GM12878 (cell line): Measurements from ENCODE around the gene PLIN3. TPM values are rescaled to one million over a fixed set of nuclear protein-coding genes. Genes with fewer than 3 reads are reported as not detected.
"Not testable (repeated sequence)": the region's sequence is repeated elsewhere in the genome, so short reads cannot be mapped to it uniquely, and the experiment has no call there.

ENCODE experiments used
- ATAC-seq: fragments of 200-7000 bp; cut with Tn5 transposase; 3 replicates; pipeline ENCODE4 v1.9.1; 2020; ENCODE audit warnings: mild to moderate bottlenecking, moderate library complexity
- BruUV-seq: library from RNA; stranded (reverse); fragments of 400-500 nt; replicated peaks from 2 replicates; lab custom pipeline; 2021; lab: Mats Ljungman, UMichigan
- CTCF ChIA-PET: fragments of 300-600 bp; sonication (Branson Sonifier 250); formaldehyde crosslinking; extraction: SDS; loops from one replicate; lab custom pipeline; 2021; ENCODE audit warnings: inconsistent platforms; lab: Yijun Ruan, JAX
- POLR2A ChIA-PET: fragments of 350-600 bp; formaldehyde crosslinking; extraction: SDS; loops from one replicate; lab custom pipeline; 2021; ENCODE audit warnings: inconsistent platforms; lab: Charles Lee
- RAD21 ChIA-PET: fragments of 300-600 bp; sonication (Branson Sonifier 250); formaldehyde crosslinking; loops from one replicate; lab custom pipeline; 2023; ENCODE audit warnings: antibody characterized with exemption; ENCODE audit not compliant: unreplicated experiment; lab: Charles Lee
- SMC1A ChIA-PET: fragments of 300-600 bp; sonication (Branson Sonifier 250); formaldehyde crosslinking; loops from one replicate; lab custom pipeline; 2023; ENCODE audit not compliant: unreplicated experiment, uncharacterized antibody; lab: Charles Lee
- DNase-seq: peaks from one replicate; pipeline ENCODE4 v3.0.0-alpha.2; 2011; ENCODE audit warnings: low read depth, low spot score
- FAIRE-seq: peaks from 3 replicates; lab custom pipeline; 2011; peaks lifted over from hg19 to GRCh38; lab: Jason Lieb, UNC
- H2AFZ ChIP-seq: 2 replicates; pipeline ENCODE4 v1.6.0; 2011; ENCODE audit warnings: low read depth, low read length, control low read depth; ENCODE audit not compliant: control insufficient read depth
- H3K27ac ChIP-seq: 2 replicates; pipeline ENCODE4 v1.5.1; 2011; ENCODE audit warnings: control low read depth; ENCODE audit not compliant: control insufficient read depth, insufficient read depth
- H3K27me3 ChIP-seq, 2 experiments: replicated peaks in 1 of 2; 2 replicates each; pipeline versions ENCODE4 v1.6.0 to v1.6.1; 2011; ENCODE audit warnings: low read length in 1 of 2; ENCODE audit not compliant: control insufficient read depth in 2 of 2, insufficient read depth in 2 of 2
- H3K36me3 ChIP-seq, 2 experiments: 2 replicates each; pipeline ENCODE4 v1.5.1; 2011; ENCODE audit warnings: low read length in 1 of 2; ENCODE audit not compliant: control insufficient read depth in 2 of 2, insufficient read depth in 2 of 2
- H3K4me1 ChIP-seq: 2 replicates; pipeline ENCODE4 v1.6.1; 2011; ENCODE audit warnings: mild to moderate bottlenecking, low read length, moderate library complexity, mixed read lengths; ENCODE audit not compliant: control insufficient read depth, insufficient read depth
- H3K4me2 ChIP-seq: 2 replicates; pipeline ENCODE4 v1.6.0; 2011; ENCODE audit warnings: control low read depth; ENCODE audit not compliant: control insufficient read depth, insufficient read depth
- H3K4me3 ChIP-seq: fragments of 200-600 bp; sonication (generic); 2 replicates; pipeline ENCODE4 v1.5.1; 2016
- H3K79me2 ChIP-seq: 2 replicates; pipeline ENCODE4 v1.6.0; 2011; ENCODE audit warnings: low read length; ENCODE audit not compliant: control insufficient read depth, insufficient read depth
- H3K9ac ChIP-seq: 2 replicates; pipeline ENCODE4 v1.8.0; 2011; ENCODE audit warnings: low read length, control low read depth, mixed read lengths; ENCODE audit not compliant: control insufficient read depth, insufficient read depth
- H3K9me3 ChIP-seq: replicated peaks from 3 replicates; pipeline ENCODE4 v1.5.1; 2011; ENCODE audit warnings: mild to moderate bottlenecking, low read length; ENCODE audit not compliant: control insufficient read depth, insufficient read depth
- H4K20me1 ChIP-seq: 2 replicates; pipeline ENCODE4 v1.6.0; 2011; ENCODE audit not compliant: control insufficient read depth, insufficient read depth
- CUX1 ChIP-seq: IDR thresholded peaks from 2 replicates; pipeline ENCODE4 v1.6.1; 2012; ENCODE audit warnings: improper control_type of control experiment, low read depth, low read length; ENCODE audit not compliant: insufficient replicate concordance
- PBX3 ChIP-seq: IDR thresholded peaks from 2 replicates; pipeline ENCODE4 v1.6.1; 2011; ENCODE audit warnings: mild to moderate bottlenecking, low read depth, low read length, moderate library complexity; ENCODE audit not compliant: insufficient replicate concordance
- ZBTB40 ChIP-seq: fragments of 450-650 bp; IDR thresholded peaks from 2 replicates; pipeline ENCODE4 v1.6.1; 2016; ENCODE audit warnings: mild to moderate bottlenecking, moderate library complexity, borderline replicate concordance
- WGBS: methylation state at CpG from one replicate; pipeline ENCODE4 v1.1.6; 2016; ENCODE audit warnings: low lambda C conversion rate; ENCODE audit not compliant: insufficient replicate concordance, insufficient coverage; ENCODE audit errors: missing lambda C conversion rate; 5-methylcytosine and 5-hydroxymethylcytosine counted together
- in situ Hi-C: fragments of 300-500 bp; cut with MboI; formaldehyde crosslinking; loops from 9 replicates; pipeline ENCODE4 v1.14.3; 2018; ENCODE audit warnings: mixed read lengths
- intact Hi-C: fragments of 100-400 bp; cut with micrococcal nuclease; formaldehyde crosslinking; loops from one replicate; pipeline ENCODE4 v1.14.2; 2022; ENCODE audit not compliant: unreplicated experiment
- polyA plus RNA-seq, 11 experiments: library from polyadenylated mRNA; depleted of rRNA in 4 of 11; unstranded in 6 of 11; stranded (reverse) in 5 of 11; fragments of >200 nt; fragmentation: Nextera tagmentation in 4 of 11; fragmentation: Illumina TruSeq in 1 of 11; extraction: Ambion mirVana in 4 of 11; extraction: Trizol in 1 of 11; gene quantifications; 1 replicate in 1 of 11; 2 replicates in 10 of 11; pipeline versions ENCODE4 v1.2.1 to v1.2.3, GENCODE V29; 2011 to 2016; ENCODE audit warnings: inconsistent platforms in 2 of 11, missing spikeins in 2 of 11, low read depth in 1 of 11
- total RNA-seq, 4 experiments: library from RNA; depleted of rRNA in 3 of 4; stranded (reverse); fragments of >200 nt in 3 of 4; fragmentation: Illumina TruSeq in 1 of 4; extraction: Trizol in 1 of 4; gene quantifications; 2 replicates each; pipeline versions ENCODE4 v1.2.1 to v1.2.3, GENCODE V29; 2013 to 2021

PLIN3 gene
- total and polyA plus RNA-seq, 10 of the 15 experiments (the other 5 are each of a cell fraction or from before 2014, with no cell fraction given): 7.7 to 71.4 (median 66.8) TPM

- TF ChIP-seq CUX1 (no peak), PBX3 (no peak)
Measured at GRCh38 chr19:4823577-4823976, 43.9 kb downstream of the PLIN3 start (continued).

GRCh38 chr19:4822354-4822753 is 45.1 kb downstream of the PLIN3 start:
- DNase-seq, BruUV-seq, H2AFZ ChIP-seq, H3K9me3 ChIP-seq, intact Hi-C loops, in situ Hi-C loops, H4K20me1 ChIP-seq, H3K4me3 ChIP-seq, ATAC-seq, H3K27ac ChIP-seq, FAIRE-seq, H3K4me2 ChIP-seq, H3K9ac ChIP-seq, H3K4me1 ChIP-seq, H3K27me3 ChIP-seq: not testable (repeated sequence)
- 90% methylated on average over 7 of the region's 7 CpGs for WGBS
- H3K36me3 ChIP-seq: peaks cover 0 to 13% of the 10 kb centered on the region in 2 experiments
- SMC1A ChIA-PET: interaction anchor here (1.5 kb wide), 1 partner anchor 12 kb away, joined by 6 read pairs; no protein-coding TSS in a partner anchor
- peak; percentile 89 for TF ChIP-seq ZBTB40
- RAD21 ChIA-PET: interaction anchor here (1.0 to 2.3 kb wide), 3 partner anchors 9 to 29 kb away, joined by 3 to 9 read pairs (median 4); no protein-coding TSS in a partner anchor
- H3K79me2 ChIP-seq: peaks cover 30% of the 10 kb centered on the region
- POLR2A ChIA-PET: interaction anchor here (0.9 to 1.9 kb wide), 3 partner anchors 10 to 44 kb away, joined by 3 to 5 read pairs (median 4); partner anchors contain the start of gene FEM1A
- CTCF ChIA-PET: interaction anchor here (0.8 to 10.6 kb wide), 5 partner anchors 11 to 35 kb away, joined by 3 to 148 read pairs (median 6); partner anchors contain the start of gene FEM1A
